IMR-90 (cell line): Measurements from ENCODE around the gene CHD9.

ENCODE experiments used
- CEBPB ChIP-seq: IDR thresholded peaks from 2 replicates; pipeline ENCODE4 v1.6.1; 2012; ENCODE audit warnings: low read depth, low read length, improper control_type of control experiment
- CTCF ChIP-seq: conservative IDR thresholded peaks from 2 replicates; pipeline ENCODE4 v1.5.1; 2012; ENCODE audit warnings: mild to moderate bottlenecking, low read depth, low read length, improper control_type of control experiment
- MAZ ChIP-seq: IDR thresholded peaks from 2 replicates; pipeline ENCODE4 v1.6.1; 2012; ENCODE audit warnings: low read depth, mild to moderate bottlenecking, low read length, improper control_type of control experiment, moderate library complexity, borderline replicate concordance
- POLR2A ChIP-seq: IDR thresholded peaks from 2 replicates; pipeline ENCODE4 v1.6.1; 2012; ENCODE audit warnings: mild to moderate bottlenecking, low read depth, low read length
- RCOR1 ChIP-seq: IDR thresholded peaks from 2 replicates; pipeline ENCODE4 v1.6.1; 2012; ENCODE audit warnings: mild to moderate bottlenecking, low read length, improper control_type of control experiment; ENCODE audit not compliant: insufficient replicate concordance
- RFX5 ChIP-seq: IDR thresholded peaks from 2 replicates; pipeline ENCODE4 v1.8.0; 2012; ENCODE audit warnings: low read depth, mild to moderate bottlenecking, low read length, moderate library complexity
- SMC3 ChIP-seq: fragments of 150-350 bp; IDR thresholded peaks from 2 replicates; pipeline ENCODE4 v1.6.1; 2016; ENCODE audit warnings: low read depth, mild to moderate bottlenecking, antibody characterized with exemption, low read length, moderate library complexity
- USF2 ChIP-seq: fragments of 150-350 bp; IDR thresholded peaks from 2 replicates; pipeline ENCODE4 v1.6.1; 2017; ENCODE audit warnings: mild to moderate bottlenecking, antibody characterized with exemption, low read length, low read depth

- no peak for TF ChIP-seq CEBPB
- TF ChIP-seq CTCF: no peak
- no peak for TF ChIP-seq RCOR1
- no peak for TF ChIP-seq POLR2A
- TF ChIP-seq SMC3: no peak
- no peak for TF ChIP-seq MAZ
- TF ChIP-seq USF2: no peak
- no peak for TF ChIP-seq RFX5
Measured at GRCh38 chr16:53061701-53062159, 6.9 kb downstream of the CHD9 start.
